GM08714 (cell line): ENCODE data around the gene TSHZ1.

Source experiments
- H3K4me3 ChIP-seq: fragments of 200-500 bp; sonication (Bioruptor generic); 2 replicates; pipeline ENCODE4 v1.5.1; 2014; ENCODE audit warnings: mild to moderate bottlenecking, low read length, inconsistent platforms
- ZNF274 ChIP-seq: IDR thresholded peaks from 2 replicates; pipeline ENCODE4 v1.6.1; 2012; ENCODE audit warnings: mild to moderate bottlenecking, low read depth, low read length

Gene TSHZ1

GRCh38 chr18:75249175-75249518, 38.5 kb downstream of the TSHZ1 start:
- no peak for TF ChIP-seq ZNF274
- H3K4me3 ChIP-seq = no peak overlapping the region

GRCh38 chr18:75249672-75250470, 39.3 kb downstream of the TSHZ1 start:
- no peak overlapping the region for H3K4me3 ChIP-seq
- no peak for TF ChIP-seq ZNF274

GRCh38 chr18:75250471-75250821, 39.8 kb downstream of the TSHZ1 start:
- no peak for TF ChIP-seq ZNF274

GRCh38 chr18:75251466-75251865, 40.9 kb downstream of the TSHZ1 start:
- no peak for TF ChIP-seq ZNF274
- H3K4me3 ChIP-seq = no peak overlapping the region

More at GRCh38 chr18:75250471-75250821, 39.8 kb downstream of the TSHZ1 start:
- H3K4me3 ChIP-seq = no peak overlapping the region

GRCh38 chr18:75252136-75252535, 41.5 kb downstream of the TSHZ1 start:
- no peak for TF ChIP-seq ZNF274
- H3K4me3 ChIP-seq = no peak overlapping the region

GRCh38 chr18:75253043-75253442, 42.4 kb downstream of the TSHZ1 start:
- no peak overlapping the region for H3K4me3 ChIP-seq
- no peak for TF ChIP-seq ZNF274

- H3K4me3 ChIP-seq = no peak overlapping the region
- no peak for TF ChIP-seq ZNF274
These were observed 43.2 kb downstream of the TSHZ1 start for GRCh38 chr18:75253784-75254183.

- no peak overlapping the region for H3K4me3 ChIP-seq
- TF ChIP-seq ZNF274 = no peak
These were observed 44.5 kb downstream of the TSHZ1 start for GRCh38 chr18:75255094-75255493.

- H3K4me3 ChIP-seq = no peak overlapping the region
- no peak for TF ChIP-seq ZNF274
These were observed 45.8 kb downstream of the TSHZ1 start for GRCh38 chr18:75256376-75256775.

- no peak for TF ChIP-seq ZNF274
- H3K4me3 ChIP-seq = no peak overlapping the region
These were observed 47.0 kb downstream of the TSHZ1 start for GRCh38 chr18:75257605-75258004.

GRCh38 chr18:75261430-75262223, 51.0 kb downstream of the TSHZ1 start:
- H3K4me3 ChIP-seq = peak overlapping the region; percentile 23; the same call in 1 of the 2 replicates
- no peak for TF ChIP-seq ZNF274

- no peak overlapping the region for H3K4me3 ChIP-seq
- no peak for TF ChIP-seq ZNF274
These were observed 51.9 kb downstream of the TSHZ1 start for GRCh38 chr18:75262511-75262910.

- no peak overlapping the region for H3K4me3 ChIP-seq
- TF ChIP-seq ZNF274 = no peak
These were observed 53.6 kb downstream of the TSHZ1 start for GRCh38 chr18:75264195-75264594.

- no peak for TF ChIP-seq ZNF274
These were observed 54.5 kb downstream of the TSHZ1 start for GRCh38 chr18:75264926-75265597.

GRCh38 chr18:75265872-75266271, 55.3 kb downstream of the TSHZ1 start:
- H3K4me3 ChIP-seq = no peak overlapping the region
- no peak for TF ChIP-seq ZNF274

More at GRCh38 chr18:75264926-75265597, 54.5 kb downstream of the TSHZ1 start:
- H3K4me3 ChIP-seq = no peak overlapping the region
